Glomerular visceral epithelial cell (primary cell): ENCODE data around the gene SGPL1.
"Not testable (repeated sequence)": the region's sequence is repeated elsewhere in the genome, so short reads cannot be mapped to it uniquely, and the experiment has no call there.

Experiments used
- DNase-seq: peaks from one replicate; pipeline ENCODE4 v3.0.0-alpha.2; 2016; ENCODE audit errors: extremely low spot score

SGPL1 gene

DNA sequence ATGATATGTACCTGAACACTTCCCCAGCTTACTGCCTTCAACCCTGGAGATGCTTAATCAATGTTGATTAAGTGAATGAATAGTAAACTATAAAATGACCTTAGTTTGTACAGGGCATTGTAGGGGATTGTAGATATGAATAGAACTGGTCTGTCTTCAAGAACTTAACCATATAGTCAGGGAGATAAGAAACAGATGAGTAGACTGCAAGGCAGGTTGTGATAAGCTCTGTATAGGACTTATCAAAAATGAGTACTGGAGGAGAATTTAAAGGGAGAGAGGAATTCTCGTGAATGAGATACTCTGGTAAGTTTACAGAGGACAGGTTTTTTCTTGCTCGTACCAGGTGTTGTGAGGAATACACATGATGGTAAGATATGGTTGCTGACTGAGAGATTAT, 27.6 kb downstream of the SGPL1 start:
- DNase-seq: no peak

DNA sequence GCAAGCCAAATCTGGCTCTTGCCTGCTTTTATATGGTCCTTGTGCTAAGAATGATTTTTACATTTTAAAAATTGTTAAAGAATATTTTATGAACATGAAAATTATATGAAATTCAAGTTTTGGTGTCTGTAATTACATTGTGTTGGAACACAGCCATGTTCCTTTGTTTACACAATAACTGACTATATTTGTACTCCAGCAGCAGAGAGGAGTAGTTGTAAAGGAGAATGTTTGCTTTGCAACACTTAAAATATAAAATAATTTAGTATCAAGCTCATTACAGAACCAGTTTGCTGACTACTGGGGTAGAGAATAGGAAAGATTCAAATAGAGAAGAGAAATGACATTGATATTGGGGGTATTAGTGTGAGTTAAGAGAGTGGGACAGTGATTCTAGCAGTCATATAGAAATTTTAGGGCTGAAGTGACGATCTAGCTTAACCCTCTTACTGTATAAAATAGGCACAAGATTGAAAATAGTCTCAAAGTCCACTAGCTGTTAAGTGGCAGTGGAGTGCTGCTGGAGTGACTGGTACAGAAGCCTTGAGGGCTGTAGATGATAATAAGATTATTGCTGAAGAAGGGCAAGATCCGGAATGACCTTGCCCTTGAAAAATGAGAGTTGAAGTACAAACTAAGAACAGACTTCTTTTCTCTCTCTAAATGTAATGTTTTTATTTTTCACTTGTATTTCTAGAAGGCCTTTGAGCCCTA, 28.2 kb downstream of the SGPL1 start:
- no peak for DNase-seq

DNA sequence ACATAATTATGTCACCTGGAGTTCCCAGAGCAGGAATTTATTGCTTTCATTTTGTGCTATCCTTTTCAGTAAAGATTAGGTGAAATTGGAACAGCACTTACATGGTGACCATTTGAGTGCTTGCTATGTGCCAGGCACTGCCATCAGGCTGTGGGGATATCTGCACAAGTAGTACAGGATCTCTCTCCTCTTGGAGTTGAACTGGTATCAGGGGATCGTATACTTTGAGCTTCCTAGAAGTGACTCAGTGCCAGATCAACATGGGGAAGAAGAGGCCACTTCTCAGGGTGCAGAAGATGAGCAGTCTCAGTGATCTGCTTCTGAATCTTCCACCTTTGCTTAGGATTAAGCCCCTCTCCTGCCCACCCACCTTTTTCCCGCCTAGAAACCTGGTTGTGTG, 29.5 kb downstream of the SGPL1 start:
- no peak for DNase-seq

DNA sequence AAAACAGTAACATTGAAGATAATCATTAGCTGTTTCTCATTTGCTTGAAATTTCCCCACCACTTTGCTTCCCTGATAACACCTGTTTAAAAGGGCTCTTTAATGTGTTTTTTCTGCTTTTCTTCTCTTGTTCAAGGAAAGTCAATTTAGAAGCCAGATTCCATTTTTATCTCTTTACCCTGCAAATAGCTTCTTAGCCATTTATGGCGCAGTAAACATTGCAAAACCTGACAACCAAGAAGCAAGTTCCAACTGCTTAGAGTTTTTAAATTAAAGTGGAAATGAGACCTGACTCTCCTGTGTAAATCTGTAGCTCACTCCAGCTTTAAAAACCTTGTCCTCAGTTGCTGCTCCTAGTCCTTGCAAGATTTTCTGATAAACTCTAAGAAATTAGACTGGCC, 30.1 kb downstream of the SGPL1 start:
- DNase-seq: no peak

DNA sequence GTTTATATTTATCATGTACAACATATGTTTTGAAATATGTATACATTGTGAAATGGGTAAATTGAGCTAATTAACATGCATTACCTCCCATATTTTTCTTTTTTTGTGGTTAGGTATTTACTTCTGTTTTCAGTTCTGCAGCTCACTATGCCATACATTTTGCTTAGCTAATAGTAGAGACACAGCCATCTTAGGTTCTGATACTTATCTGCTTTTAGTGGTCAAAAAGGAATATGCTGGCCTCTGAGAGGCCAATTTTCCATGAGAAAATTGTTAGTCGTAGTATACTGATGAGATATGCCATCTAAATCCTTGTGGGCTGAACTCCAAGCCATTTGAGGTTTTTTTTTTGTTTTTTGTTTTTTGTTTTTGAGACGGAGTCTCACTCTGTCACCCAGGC, 31.0 kb downstream of the SGPL1 start:
- DNase-seq: no peak

DNA sequence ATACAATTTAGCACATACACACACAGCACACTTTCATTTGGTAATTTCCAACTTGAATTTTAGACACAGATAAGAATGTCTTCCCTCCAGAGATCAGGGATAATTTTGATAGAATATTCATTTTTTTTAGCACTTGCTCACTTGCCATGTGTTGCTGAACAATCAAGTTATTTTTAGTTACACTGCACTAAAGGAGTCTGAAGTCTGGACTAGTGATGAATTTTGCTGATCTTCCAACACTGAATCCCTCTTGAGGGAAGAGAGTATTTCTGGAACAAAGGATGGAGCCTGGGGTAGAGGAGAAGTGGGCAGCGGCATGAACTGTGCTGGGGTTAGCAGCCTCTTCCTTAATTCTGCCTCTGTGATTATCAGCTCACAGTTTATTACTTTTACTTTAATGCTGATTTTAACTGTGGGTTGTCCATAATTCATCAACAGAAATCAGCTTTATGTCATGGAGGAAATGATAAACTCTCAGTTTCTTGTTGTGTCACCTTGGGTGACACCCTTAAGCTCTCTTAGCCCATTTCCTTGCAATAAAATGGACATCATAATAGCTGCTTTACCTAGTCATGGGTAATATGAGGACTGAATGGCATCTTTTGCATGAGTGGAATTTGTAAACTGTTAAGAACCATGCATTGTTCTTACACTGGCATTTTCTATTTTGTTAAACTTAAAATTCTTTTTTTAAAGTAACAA, 32.1 kb downstream of the SGPL1 start:
- DNase-seq: no peak

DNA sequence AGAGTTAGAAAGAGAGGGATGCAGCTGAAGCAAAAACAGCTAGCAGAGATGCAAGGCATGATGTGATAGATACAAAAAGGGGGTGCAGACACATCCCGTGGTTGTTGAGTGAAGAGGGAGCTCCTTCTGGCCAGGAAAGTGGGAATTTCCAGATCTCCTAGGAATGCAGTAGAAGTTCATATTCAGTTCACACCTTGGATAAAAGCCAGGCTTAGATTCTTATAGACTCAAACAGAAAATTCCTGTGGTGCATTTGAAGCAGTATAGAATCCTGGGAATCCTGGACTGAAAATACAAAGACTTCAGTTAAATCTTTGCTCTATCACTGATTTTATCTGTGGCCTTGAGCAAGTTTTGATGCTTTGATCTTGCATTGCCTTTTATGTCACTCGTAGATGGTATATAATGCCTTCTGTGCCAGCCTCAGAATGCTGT, 33.9 kb downstream of the SGPL1 start:
- DNase-seq: peak; percentile 86

DNA sequence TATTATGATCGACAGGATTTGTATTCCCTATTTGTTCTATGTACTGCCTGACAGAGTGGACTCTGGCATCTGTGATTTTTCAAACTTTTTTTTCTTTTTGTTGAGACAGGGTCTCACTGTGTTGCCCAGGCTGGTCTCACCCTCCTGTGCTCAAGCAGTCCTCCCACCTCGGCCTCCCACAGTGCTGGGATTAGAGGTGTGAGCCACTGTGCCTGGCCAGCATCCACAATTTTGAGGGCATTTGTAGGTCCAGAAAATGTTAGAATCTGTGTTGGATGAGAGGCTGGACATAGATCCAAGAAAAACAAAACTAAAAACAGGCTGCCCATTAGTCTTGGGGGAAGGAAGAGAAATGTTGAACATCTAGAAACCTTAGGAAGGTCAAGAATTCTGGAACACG, 34.3 kb downstream of the SGPL1 start:
- DNase-seq: no peak

DNA sequence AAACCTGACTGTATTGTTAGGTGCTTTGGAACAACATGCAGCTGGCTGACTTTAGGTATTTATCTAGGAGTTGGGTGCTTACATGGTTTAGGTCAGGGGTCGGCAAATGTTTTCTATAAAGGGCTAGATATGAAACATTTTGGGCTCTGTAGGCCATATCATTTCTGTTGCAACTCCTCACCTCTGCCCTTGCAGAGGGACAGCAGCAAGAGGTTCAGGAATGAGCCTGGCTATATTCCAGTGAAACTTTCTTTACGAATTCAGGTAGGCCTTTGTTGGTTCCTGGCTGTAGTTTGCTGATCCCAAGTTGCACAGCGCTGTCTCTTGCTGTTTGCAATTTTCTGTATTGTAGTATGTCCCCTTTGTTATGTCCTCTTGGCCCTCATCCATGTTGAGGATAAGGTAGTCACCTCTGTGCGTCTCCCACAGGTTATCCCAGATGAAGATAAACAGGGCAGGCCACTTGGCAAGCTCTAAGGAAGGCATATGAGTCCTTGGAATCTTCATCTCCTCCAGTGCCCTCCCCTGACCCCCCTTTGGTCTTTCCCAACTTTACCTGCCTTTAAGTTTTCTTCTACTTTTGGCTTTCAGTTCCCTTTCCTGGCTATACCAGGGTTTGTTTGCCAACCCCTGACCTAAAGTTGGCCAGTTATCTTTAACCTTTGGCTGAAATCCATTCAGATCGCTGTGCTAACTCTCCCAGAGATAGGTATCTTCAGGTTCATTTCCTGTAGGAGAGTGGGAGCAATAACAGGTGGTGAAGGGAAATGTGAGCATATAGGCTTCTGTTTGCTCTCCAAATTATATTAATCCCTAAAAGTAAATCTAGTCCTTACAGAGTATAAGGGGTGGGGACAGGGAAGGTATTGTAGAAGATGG, 36.1 kb downstream of the SGPL1 start:
- DNase-seq: no peak

DNA sequence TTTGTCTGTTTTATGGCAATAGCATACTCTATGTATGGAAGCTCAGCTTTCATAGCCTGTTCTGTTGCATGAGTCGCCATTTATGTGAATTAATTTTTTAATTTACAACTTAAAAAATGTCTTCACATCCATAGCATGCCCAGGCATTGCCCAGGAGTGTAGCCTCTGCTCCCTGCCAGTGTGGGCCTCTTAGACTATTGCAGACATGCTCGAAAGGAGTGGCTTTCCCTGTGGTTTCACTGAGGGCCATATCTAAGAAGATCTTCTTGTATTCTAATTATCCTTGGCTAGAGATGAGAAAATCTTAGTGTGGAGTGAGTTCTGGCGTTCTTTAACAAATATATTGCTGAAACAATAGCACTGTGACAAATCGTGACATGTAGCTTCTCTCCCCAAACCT, 37.3 kb downstream of the SGPL1 start:
- no peak for DNase-seq

DNA sequence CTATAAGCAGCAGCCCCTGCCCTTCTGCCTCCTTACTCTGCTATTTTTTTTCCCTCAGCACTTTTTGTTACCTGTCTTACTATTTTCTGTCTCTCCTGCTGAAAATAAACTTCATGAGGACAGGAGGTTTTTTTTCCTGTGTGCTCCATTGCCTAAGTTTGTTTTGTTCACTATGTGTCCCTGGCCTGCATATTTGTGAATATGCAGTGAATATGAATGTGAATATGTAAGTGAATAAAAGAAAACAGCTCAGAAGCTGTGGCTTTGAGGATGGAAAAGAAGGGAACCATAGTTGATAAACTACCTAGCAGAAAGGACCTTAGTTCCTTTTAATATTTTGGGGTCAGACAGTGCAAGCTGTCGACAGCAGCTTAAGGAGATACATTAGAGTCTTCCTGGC, 37.7 kb downstream of the SGPL1 start:
- no peak for DNase-seq

DNA sequence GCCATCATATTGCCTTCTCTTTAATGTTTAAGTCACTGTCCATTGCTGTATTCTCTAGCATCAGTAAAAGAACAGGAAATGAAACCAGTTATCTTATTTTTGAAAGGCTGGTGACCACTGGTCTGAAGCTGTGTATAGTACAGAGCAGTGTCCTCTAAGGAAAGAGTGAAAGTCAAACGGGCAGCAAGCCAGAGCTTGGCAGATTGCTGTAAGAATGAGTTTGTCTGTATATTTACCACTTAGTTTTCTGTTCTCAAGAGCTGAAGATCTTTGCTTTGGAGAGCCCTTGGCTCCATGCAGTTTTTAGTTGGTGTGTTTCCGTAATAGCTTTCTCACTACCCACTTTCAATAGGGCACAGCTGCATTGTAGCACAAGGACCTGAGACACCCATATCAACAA, 40.7 kb downstream of the SGPL1 start:
- no peak for DNase-seq

DNA sequence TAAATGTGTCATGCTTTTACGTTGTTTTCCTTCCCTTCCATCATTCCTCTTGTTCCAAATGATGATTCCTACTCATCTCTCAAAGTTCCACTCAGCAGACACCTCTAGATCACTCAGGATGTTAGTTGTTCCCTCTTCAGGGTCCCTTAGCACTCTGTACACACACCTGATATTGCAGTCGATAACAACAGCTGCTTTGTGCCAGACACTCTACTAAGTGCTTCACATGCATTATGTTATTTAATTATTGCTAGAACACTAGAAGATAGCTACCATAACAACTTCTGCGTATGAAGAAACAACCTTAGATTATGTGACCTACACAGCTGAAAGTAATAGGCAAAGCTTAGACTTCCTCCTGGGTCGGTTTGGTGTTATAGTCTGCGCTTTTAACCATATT, 43.0 kb downstream of the SGPL1 start:
- DNase-seq: no peak

DNA sequence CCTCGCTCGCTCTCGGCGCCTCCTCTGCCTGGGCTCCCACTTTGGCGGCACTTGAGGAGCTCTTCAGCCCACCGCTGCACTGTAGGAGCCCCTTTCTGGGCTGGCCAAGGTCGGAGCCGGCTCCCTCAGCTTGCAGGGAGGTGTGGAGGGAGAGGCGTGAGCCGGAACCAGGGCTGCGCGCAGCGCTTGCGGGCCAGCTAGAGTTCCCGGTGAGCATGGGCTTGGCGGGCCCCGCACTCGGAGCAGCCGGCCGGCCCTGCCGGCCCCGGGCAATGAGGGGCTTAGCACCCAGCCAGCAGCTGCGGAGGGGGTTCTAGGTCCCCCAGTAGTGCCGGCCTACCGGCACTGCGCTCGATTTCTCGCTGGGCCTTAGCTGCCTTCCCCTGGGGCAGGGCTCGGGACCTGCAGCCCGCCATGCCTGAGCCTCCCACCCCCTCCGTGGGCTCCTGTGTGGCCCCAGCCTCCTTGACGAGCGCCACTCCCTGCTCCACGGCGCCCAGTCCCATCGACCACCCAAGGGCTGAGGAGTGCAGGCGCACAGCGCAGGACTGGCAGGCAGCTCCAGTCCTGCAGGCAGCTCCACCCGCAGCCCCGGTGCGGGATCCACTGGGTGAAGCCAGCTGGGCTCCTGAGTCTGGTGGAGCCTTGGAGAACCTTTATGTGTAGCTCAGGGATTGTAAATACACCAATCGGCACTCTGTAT, 45.9 kb downstream of the SGPL1 start:
- not testable (repeated sequence) for DNase-seq

DNA sequence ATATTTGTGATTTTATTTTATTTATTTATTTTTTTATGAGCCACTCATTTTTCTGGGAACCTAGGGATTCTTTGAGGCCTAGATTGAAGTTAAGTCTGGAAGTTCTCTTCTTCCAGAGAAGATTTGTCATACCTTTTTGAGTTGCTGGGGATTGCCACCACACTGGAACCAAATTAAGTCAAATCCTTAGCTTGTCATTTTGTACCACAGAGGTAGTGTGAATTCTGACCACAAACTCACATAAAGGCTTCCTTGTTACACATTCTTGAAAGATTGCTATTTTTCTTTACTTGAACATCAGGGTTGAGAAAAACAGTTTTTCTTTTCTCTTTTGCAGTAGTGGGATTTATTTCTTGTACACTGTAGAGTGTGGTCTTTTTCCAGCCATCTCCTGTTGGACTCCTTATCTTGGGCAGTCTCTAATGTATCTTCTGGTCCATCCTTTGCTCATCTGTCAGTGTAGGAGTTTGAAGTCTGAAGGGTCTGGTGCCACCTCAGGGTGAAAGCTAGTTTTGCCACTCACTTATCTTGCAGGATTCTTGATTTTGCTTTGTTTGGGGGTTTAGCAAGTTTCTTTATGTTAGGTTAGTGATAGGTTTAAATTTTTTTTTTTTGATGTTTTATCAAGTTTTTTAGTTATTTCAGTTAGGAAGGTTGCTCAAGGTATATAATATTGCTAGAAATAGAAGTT, 47.9 kb downstream of the SGPL1 start:
- no peak for DNase-seq

DNA sequence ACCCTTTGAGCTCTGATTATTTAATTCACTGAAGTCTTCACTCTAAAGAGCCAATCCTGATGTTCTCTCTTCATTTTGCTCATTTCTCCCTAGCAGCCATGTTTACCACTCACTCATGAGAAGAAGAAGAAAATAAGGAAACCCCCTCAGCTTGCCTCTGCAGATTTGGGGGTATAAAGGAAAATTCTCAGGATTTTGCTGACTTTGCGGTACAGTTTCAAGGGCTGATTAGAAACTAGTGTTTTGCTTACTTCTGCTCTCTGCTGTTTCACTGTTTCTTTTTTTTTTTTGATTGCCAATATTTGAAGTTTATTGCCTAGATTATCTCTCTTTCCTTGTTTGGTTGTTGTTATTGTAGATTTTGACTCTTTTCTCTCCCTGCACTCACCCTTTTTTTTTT, 49.2 kb downstream of the SGPL1 start:
- no peak for DNase-seq

DNA sequence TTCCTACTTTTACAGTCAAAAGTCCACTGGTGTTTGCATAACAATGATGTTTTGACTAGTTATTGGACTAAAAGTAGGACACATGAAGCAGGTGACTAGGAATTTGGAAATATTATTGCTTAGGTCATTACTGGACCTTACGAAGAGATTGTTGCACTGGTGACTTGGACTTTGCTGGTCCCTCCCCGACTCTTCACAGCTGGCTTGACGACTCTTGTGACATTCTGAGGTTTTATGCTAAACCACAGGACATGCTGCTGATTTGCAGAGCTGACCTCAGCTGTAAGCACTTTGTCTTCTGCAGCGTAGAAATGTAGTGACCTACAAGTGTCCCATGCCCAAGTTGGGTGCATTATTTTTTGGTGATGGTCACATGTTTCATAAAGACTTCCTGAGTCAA, 50.7 kb downstream of the SGPL1 start:
- DNase-seq: peak; percentile 52

DNA sequence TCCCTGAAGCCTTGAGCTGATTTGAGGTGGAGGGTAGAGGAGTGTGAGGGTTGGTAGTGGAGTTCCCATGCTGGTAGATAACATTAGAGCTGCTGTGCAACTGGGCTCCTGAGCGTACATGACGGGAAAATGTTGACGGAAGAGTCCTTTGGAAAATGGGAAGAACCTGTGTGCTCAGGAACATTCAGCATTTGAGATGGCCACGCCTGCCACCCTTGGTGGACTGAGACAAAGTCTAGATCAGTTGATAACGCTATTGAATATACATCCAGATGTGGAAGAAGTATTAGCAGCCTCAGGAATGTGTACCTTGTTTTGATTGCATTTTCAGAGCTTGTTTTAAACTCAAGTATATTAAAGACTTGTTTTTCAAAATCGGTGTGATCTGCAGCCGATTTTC, 56.5 kb downstream of the SGPL1 start:
- DNase-seq: no peak

DNA sequence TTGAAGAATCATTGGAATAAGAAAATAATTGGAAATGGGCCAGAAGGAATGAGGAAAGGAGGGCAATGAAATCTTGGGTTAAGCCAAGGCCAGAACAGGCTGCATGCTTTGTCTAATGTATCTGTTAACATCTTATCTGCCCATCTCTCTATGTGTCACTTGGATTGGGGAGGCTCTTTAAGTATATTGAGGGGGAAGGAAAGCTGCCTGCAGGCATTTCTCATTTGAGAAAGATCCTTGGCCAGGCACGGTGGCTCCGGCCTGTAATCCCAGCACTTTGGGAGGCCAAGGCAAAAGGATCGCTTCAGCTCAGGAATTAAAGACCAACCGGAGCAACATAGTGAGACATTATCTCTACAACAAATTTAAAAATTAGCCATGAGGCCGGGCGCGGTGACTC, 58.3 kb downstream of the SGPL1 start:
- DNase-seq: no peak

DNA sequence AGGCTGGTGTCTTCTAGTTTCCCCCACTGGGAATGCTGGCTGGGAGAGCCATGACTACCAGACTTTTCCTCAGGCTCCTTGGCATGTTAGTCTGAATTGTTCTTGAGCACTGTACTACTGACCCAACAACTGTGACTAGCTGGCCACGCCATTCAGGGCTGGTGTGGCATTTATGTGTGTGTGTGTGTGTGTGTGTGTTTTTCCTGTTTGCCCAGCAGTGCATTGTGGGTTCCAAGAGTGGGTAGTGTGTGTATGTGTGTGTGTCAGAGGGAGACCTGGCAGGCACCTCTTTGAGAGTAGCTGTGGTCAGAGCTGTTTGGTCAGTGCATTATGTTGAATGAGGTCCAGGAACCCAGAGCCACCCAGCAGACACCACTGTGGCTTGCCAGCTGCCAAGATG, 63.5 kb downstream of the SGPL1 start:
- peak; percentile 17 for DNase-seq

DNA sequence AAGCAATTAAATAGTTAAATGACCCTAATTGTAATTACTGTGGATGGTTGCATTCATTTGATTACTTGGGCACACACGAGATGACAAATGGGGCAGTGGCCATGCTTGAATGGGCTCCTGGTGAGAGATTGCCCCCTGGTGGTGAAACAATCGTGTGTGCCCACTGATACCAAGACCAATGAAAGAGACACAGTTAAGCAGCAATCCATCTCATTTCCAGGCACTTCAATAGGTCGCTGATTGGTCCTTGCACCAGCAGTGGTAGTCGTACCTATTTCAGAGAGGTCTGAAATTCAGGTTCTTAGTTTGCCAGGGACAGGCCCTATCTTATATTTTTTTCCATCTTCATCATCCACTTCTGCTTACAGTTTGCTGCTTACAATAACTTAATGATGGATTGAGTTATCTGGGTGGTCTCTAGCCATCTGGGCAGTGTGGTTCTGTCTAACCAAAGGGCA, 64.4 kb downstream of the SGPL1 start:
- peak; percentile 81 for DNase-seq
